HG02610 (cell line): Measurements from ENCODE around the gene SCYL1.
"Not testable (repeated sequence)": the region's sequence is repeated elsewhere in the genome, so short reads cannot be mapped to it uniquely, and the experiment has no call there.

ENCODE experiments used
- ATAC-seq: cut with Tn5 transposase; IDR thresholded peaks from one replicate; pipeline ENCODE4 v1.9.1; 2021; ENCODE audit warnings: mild to moderate bottlenecking, moderate library complexity; ENCODE audit not compliant: unreplicated experiment

SCYL1 gene

DNA sequence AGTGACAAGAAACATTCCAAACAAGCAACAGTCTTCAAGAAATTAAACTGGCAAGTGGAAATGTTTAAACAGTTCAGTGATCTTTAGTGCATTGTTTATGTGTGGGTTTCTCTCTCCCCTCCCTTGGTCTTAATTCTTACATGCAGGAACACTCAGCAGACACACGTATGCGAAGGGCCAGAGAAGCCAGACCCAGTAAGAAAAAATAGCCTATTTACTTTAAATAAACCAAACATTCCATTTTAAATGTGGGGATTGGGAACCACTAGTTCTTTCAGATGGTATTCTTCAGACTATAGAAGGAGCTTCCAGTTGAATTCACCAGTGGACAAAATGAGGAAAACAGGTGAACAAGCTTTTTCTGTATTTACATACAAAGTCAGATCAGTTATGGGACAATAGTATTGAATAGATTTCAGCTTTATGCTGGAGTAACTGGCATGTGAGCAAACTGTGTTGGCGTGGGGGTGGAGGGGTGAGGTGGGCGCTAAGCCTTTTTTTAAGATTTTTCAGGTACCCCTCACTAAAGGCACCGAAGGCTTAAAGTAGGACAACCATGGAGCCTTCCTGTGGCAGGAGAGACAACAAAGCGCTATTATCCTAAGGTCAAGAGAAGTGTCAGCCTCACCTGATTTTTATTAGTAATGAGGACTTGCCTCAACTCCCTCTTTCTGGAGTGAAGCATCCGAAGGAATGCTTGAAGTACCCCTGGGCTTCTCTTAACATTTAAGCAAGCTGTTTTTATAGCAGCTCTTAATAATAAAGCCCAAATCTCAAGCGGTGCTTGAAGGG, 20.0 kb upstream of the SCYL1 start:
- no peak for ATAC-seq

DNA sequence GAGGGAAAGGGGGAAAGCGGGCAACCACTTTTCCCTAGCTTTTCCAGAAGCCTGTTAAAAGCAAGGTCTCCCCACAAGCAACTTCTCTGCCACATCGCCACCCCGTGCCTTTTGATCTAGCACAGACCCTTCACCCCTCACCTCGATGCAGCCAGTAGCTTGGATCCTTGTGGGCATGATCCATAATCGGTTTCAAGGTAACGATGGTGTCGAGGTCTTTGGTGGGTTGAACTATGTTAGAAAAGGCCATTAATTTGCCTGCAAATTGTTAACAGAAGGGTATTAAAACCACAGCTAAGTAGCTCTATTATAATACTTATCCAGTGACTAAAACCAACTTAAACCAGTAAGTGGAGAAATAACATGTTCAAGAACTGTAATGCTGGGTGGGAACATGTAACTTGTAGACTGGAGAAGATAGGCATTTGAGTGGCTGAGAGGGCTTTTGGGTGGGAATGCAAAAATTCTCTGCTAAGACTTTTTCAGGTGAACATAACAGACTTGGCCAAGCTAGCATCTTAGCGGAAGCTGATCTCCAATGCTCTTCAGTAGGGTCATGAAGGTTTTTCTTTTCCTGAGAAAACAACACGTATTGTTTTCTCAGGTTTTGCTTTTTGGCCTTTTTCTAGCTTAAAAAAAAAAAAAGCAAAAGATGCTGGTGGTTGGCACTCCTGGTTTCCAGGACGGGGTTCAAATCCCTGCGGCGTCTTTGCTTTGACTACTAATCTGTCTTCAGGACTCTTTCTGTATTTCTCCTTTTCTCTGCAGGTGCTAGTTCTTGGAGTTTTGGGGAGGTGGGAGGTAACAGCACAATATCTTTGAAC, 19.2 kb upstream of the SCYL1 start:
- no peak for ATAC-seq

DNA sequence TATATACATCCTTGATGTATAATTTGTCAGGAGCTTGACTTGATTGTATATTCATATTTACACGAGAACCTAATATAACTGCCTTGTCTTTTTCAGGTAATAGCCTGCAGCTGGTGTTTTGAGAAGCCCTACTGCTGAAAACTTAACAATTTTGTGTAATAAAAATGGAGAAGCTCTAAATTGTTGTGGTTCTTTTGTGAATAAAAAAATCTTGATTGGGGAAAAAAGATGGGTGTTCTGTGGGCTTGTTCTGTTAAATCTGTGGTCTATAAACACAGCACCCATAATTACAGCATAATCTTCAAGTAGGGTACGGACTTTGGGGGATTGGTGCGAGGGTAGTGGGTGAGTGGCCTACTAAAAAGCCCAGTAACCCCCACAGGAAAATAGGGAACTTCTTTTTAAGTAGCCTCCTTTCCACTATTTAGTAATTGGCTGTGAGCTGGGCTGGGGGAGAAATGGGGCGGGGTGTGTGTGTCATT, 18.6 kb upstream of the SCYL1 start:
- no peak for ATAC-seq

DNA sequence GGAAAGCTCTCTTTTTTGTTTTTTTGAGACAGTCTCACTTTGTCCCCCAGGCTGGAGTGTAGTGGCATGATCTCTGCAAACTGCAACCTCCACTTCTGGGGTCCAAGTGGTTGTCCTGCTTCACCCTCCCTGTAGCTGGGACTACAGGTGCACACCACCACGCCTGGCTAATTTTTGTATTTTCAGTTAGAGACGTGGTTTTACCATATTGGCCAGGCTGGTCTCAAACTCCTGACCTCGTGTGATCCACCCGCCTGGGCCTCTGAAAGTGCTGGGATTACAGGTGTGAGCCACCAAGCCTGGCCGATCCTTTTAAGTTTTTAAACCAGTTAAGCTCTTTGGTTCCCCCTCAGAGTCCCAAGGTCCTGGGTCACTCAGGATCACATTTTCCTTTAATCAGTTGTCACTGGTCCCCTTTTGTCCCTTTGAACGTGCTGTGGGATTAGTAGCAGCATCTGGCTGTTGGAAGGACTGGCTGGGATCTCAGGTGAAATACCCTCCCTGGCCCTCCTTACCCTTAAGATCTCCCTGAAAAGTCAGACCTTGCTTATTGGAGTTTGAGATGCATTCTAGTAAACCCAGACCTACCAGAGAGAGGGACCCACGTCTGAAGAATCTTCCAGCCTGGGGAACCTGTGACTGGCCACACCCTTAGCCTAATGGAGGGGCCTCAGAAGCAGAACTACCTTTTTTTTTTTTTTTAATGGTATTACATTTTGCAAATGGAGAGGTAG, 17.9 kb upstream of the SCYL1 start:
- peak; percentile 39 for ATAC-seq

DNA sequence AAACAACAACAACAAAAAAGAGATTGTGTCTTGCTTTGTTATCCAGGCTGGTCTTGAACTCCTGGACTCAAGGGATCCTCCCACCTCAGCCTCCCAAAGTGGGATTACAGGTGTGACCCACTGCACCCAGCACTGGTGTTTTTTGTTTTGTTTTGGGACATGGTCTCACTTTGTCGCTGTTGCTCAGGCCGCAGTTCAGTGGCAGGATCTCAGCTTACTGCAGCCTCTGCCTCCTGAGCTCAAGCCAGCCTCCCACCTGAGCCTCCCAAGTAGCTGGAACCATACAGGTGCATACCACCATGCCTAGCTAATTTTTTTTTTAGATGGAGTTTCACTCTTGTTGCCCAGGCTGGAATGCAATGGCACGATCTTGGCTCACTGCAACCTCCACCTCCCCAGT, 12.6 kb upstream of the SCYL1 start:
- ATAC-seq, result not testable (repeated sequence)

DNA sequence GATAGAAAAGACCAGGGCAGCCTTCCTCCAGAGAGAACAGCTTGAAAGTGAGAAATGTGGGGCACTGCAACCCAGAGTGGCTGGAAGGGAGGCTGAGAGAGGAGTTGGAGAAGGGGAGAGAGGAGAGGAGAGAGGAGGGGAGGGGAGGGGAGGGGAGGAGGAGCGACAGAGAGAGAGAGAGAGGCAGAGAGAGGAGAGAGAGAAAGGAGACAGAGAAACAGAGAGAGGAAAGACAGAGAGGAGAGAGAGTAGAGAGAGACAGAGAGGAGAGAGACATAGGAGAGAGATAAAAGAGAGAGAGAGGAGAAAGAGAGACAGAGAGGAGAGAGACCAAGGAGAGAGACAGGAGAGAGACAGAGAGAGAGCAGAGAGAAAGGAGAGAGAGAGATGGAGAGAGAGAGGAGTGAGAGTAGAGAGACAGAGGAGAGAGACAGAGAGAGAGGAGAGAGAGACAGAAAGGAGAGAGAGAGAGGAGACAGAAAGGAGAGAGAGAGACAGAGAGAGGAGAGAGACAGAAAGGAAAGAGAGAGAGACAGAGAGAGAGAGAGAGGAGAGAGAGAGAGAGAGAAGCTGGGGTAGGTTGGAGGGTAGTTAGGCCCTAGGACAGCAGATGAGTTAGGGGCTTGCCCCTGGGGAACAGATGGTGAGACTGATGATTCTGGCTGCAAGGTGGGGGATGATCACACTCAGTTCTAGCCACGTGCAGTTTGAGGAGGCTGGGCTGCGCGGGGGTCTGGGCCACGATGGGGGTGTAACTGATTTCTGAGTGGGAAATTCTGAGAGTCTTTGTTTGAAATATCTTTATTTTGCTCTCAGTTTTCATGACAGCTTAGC, 8.5 kb upstream of the SCYL1 start:
- no peak for ATAC-seq

DNA sequence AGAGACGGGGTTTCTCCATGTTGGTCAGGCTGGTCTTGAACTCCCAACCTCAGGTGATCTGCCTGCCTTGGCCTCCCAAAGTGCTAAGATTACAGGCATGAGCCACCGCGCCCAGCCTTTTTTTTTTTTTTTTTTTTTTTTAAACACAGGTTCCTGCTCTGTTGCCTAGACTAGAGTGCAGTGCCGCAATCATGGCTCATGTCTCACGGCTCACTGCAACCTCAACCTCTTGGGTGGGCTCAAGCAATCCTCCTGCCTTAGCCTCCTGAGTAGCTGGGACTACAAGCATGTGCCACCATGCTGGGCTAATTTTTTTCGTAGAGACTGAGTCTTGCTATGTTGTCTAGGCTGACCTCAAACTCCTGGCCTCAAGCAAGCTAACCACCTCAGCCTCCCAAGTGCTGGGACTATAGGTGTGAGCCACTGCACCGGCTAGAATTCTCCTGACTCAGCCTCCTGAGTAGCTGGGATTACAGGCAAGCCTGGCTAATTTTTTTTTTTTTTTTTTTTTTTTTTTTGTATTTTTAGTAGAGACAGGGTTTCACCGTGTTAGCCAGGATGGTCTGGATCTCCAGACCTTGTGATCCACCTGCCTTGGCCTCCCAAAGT, 5.8 kb upstream of the SCYL1 start:
- not testable (repeated sequence) for ATAC-seq

DNA sequence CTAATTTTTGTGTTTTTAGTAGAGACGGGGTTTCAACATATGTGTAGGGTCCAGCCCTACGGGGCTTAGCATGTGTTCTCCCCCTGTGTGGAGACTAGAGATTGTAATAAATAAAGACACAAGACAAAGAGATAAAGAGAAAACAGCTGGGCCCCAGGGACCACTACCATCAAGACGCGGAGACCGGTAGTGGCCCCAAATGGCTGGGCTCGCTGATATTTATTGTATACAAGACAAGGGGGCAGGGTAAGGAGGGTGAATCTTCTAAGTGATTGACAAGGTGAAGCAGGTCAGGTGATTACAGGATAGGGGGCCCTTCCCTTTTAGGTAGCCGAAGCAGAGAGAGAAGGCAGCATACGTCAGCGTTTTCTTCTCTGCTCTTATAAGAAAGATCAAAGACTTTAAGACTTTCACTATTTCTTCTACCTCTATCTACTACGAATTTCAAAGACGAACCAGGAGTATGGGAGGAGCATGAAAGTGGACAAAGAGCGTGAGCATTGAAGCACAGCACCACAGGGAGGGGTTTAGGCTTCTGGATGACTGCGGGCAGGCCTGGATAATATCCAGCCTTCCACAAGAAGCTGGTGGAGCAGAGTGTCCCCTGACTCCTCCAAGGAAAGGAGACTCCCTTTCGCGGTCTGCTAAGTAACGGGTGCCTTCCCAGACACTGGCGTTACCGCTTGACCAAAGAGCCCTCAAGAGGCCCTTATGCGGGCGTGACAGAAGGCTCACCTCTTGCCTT, 2.9 kb upstream of the SCYL1 start:
- ATAC-seq, result not testable (repeated sequence)

DNA sequence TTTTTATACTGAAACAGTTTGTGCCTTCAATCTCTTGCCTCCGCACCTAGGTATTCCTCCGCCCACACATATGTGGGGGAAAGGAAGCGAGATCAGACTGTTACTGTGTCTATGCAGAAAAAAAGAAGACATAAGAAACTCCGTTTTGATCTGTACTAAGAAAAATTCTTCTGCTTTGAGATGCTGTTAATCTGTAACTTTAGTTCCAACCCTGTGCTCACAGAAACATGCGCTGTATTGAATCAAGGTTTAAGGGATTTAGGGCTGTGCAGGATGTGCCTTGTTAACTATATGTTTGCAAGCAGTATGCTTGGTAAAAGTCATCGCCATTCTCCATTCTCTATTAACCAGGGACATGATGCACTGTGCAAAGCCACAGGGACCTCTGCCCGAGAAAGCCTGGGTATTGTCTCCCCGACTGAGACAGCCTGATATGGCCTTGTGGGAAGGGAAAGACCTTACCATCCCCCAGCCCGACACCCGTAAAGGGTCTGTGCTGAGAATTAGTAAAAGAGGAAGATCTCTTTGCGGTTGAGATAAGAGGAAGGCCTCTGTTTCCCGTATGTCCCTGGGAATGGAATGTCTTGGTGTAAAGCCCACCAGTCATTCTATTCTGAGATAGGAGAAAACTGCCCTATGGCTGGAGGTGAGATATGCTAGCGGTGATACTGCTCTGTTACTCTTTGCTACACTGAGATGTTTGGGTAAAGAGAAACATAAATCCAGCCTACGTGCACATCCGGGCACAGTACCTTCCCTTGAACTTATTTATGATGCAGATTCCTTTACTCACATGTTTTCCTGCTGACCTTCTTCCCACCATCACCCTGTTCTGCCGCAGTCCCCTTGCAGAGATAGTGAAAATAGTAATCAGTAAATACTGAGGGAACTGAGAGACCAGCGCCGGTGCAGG, 1.9 kb upstream of the SCYL1 start:
- not testable (repeated sequence) for ATAC-seq

DNA sequence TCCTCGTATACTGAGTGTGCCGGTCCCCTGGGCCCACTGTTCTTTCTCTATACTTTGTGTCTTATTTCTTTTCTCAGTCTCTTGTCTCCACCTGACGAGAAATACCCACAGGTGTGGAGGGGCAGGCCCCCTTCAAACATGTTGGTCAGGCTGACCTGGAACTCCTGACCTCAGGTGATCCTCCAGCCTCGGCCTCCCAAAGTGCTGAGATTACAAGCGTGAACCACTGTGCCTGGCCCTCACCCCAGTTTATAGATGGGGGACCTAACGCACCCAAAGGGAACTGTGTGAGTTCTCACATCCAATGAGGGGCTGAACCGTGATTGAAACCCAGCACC, 1.3 kb upstream of the SCYL1 start:
- ATAC-seq, result not testable (repeated sequence)

DNA sequence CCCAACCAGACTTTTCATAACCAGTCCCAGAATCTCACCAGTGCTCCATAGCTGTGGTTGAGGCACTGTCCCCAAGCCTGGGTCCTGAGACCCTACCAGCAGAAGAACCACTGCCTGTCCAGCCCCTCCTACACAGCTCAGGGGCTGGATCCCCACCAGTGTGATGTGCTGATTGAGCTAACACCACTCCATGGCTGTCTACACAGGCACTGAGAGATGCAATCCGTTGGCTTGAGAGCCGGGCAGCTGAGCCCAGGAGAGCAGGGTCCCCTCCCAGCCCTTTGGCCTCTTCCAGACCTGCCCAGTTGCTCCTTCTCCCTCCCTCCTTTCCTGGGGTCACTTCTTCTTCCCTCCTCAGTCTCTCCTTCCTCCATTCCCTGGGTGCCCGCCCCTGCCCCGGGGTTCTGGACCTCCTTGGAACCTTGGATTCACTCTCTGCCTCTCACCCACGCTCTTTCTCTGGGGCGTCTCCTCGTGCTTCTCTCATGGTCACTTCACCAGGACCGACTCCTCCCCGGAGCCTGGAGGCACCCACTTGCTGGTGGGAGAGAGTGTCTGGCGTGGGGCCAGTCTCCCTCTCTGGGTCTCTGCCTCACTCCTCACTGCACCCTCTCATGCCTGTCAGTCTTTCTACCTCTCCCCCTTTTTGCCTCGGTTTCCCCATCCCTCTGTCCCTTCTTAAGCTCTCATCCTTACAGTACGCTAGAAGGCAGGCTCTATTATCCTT, 706 bp upstream of the SCYL1 start:
- ATAC-seq, result no peak

DNA sequence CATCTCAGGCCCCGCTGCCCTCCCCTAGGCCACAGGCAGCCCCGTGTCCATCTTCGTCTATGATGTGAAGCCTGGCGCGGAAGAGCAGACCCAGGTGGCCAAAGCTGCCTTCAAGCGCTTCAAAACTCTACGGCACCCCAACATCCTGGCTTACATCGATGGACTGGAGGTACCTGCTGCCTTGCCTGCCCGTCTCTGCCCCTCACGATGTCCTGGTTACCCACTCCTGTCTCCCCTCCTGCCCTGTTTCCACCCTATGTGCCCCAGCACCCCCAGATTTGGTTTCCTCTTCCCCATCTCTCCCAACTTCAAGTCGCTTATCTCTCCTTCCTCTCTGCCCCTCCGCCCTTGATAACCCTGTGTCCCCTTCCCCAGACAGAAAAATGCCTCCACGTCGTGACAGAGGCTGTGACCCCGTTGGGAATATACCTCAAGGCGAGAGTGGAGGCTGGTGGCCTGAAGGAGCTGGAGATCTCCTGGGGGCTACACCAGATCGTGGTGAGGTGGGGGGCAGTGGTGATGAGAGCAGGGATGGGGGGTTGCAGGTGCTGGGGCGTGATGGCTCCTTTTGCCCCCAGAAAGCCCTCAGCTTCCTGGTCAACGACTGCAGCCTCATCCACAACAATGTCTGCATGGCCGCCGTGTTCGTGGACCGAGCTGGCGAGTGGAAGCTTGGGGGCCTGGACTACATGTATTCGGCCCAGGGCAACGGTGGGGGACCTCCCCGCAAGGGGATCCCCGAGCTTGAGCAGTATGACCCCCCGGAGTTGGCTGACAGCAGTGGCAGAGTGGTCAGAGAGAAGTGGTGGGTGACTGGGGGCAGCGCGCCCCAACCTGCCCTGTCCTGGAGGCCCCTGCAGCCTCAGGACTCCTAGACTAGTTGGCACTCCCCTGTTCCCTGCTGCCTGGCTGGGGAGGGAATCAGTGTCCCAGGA, 930 bp downstream of the SCYL1 start:
- no peak for ATAC-seq

DNA sequence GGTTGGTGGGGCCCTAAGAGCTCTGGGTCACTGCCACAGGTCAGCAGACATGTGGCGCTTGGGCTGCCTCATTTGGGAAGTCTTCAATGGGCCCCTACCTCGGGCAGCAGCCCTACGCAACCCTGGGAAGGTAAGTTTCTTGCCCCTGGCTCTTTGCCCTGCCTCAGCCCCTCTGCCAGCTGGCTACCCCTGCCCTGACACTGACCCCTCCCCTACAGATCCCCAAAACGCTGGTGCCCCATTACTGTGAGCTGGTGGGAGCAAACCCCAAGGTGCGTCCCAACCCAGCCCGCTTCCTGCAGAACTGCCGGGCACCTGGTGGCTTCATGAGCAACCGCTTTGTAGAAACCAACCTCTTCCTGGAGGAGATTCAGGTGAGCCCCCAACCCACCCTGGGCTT, 1.9 kb downstream of the SCYL1 start:
- ATAC-seq, result no peak

DNA sequence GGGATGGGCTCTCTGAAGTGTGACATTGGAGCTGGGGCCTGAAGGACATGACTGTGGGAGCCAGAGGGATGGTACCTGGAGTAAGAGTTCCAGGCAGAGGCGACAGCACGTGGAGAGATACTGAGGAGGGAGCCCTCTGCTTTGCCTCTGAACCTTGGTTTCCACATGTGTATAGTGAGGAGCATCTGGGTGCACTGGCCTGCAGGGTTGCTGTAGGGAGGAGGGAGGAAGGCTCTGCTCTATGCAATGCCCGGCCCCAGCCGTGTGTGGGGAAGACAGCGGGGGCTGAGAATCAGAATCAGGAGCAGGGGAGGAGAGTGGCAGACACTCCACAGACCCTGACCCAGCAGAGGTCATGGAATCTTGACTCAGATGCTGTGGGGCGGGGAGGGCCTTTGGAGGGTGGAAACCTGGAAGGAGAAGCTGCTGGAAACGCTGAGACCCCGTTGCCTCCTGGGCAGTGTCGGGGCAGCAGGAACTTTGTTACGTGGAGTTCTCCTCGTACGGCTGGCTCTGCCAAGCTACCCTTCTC, 4.0 kb downstream of the SCYL1 start:
- ATAC-seq, result no peak

DNA sequence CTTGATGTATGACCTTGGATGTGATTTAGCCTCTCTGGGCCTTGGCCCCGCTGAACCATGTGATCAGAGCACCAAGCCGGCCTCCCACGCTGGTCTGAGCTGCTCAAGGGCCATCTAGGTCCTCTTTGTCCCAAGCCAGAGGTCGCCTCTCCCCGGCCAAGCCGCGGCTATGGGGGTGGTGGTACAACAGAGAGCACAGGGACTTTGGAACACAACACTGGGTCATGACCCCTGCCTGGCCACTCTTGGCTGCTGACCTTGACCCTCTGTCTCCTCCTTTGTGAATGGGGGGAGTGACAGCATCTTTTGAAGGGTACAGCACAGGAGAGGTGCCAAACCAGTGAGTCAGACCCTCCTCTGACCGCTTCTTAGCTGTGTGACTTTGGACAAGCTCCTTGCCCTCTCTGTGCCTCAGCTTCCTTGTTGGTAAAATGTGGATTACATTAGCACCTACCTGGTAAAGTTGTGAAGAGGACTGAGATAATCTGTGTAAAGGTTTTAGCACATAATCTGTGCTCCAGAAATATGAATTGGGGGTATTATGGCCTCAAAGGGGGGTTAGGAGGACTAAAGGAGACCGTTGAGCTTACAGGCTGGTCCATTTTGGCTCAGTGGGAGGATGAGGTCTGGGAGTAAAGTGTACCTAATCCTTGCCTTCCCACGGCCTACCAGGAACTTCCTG, 4.7 kb downstream of the SCYL1 start:
- no peak for ATAC-seq

DNA sequence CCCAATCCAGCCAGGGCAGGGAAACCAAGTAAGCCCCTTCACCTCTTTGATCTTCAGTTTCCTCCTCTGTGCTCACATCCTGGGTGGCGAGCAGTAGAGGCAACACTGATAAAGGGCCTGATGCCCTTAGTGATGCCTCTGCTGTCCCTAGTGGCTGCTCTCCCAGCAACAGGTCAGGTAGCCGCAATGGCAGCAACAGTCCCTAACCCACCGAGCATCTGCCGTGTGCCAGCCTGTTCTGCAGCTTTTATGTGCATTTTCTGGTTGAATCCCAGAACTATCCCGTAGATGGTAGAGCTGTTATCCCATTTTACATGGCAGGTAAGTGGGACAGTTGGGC, 5.2 kb downstream of the SCYL1 start:
- no peak for ATAC-seq
